ENCODE data around the gene CELF1.

The CELF1 gene

GRCh38 chr11:47447906-47448305, 105.0 kb downstream of the CELF1 start:
- DNase-seq (ENCODE audit: low spot score): no peak

GRCh38 chr11:47446833-47447232, 106.1 kb downstream of the CELF1 start:
- DNase-seq (ENCODE audit: low spot score): no peak

GRCh38 chr11:47445840-47446239, 107.1 kb downstream of the CELF1 start:
- no peak for DNase-seq (ENCODE audit: low spot score)

GRCh38 chr11:47443817-47444216, 109.1 kb downstream of the CELF1 start:
- no peak for DNase-seq (ENCODE audit: low spot score)

GRCh38 chr11:47443028-47443700, 109.8 kb downstream of the CELF1 start:
- DNase-seq (ENCODE audit: low spot score): no peak

- DNase-seq (ENCODE audit: low spot score): no peak
Observed at GRCh38 chr11:47442514-47442913, 110.4 kb downstream of the CELF1 start.

GRCh38 chr11:47441421-47441820, 111.5 kb downstream of the CELF1 start:
- no peak for DNase-seq (ENCODE audit: low spot score)

- no peak for DNase-seq (ENCODE audit: low spot score)
Observed at GRCh38 chr11:47440054-47440476, 112.9 kb downstream of the CELF1 start.

- no peak for DNase-seq (ENCODE audit: low spot score)
Observed at GRCh38 chr11:47438721-47439120, 114.2 kb downstream of the CELF1 start.

GRCh38 chr11:47437746-47438418, 115.0 kb downstream of the CELF1 start:
- DNase-seq (ENCODE audit: low spot score): no peak

GRCh38 chr11:47437218-47437745, 115.7 kb downstream of the CELF1 start:
- no peak for DNase-seq (ENCODE audit: low spot score)

GRCh38 chr11:47436726-47437125, 116.2 kb downstream of the CELF1 start:
- DNase-seq (ENCODE audit: low spot score): no peak

- no peak for DNase-seq (ENCODE audit: low spot score)
Observed at GRCh38 chr11:47435687-47436086, 117.2 kb downstream of the CELF1 start.

GRCh38 chr11:47434011-47434786, 118.7 kb downstream of the CELF1 start:
- no peak for DNase-seq (ENCODE audit: low spot score)

- no peak for DNase-seq (ENCODE audit: low spot score)
Observed at GRCh38 chr11:47433157-47433556, 119.8 kb downstream of the CELF1 start.

GRCh38 chr11:47431356-47432083, 121.4 kb downstream of the CELF1 start:
- no peak for DNase-seq (ENCODE audit: low spot score)

GRCh38 chr11:47430524-47430923, 122.4 kb downstream of the CELF1 start:
- no peak for DNase-seq (ENCODE audit: low spot score)

GRCh38 chr11:47426062-47426956, 126.6 kb downstream of the CELF1 start, which contains the start of gene PSMC3:
Gene PSMC3 (minus strand): TSS chr11:47426439. CDS start chr11:47426279, 160 bp downstream.
- DNase-seq (ENCODE audit: low spot score): peak; percentile 99

- DNase-seq (ENCODE audit: low spot score): no peak
Observed at GRCh38 chr11:47425611-47426010, 127.3 kb downstream of the CELF1 start.

- DNase-seq (ENCODE audit: low spot score): no peak
Observed at GRCh38 chr11:47418454-47419259, 134.3 kb downstream of the CELF1 start.

Measured in hematopoietic multipotent progenitor cell treated with erythropoietin and hydrocortisone succinate and interleukin-3 and kit ligand, for 15 days (in vitro differentiated cells).